GM13976 (cell line): ENCODE results near the gene HSP90AB1.

Experiments used
- DNase-seq: peaks from one replicate; pipeline ENCODE4 v3.0.0; 2012; ENCODE audit warnings: low spot score
- in situ Hi-C: fragments of 300-500 bp; cut with MboI; formaldehyde crosslinking; loops from one replicate; pipeline ENCODE4 v1.12.0; 2022; ENCODE audit warnings: low sequenced_read_pairs, mixed read lengths, inconsistent platforms; ENCODE audit not compliant: unreplicated experiment
- TF ChIP-seq, protein P1 (sequence below): IDR thresholded peaks from 2 replicates; pipeline ENCODE4 v1.5.1; 2012; ENCODE audit warnings: borderline replicate concordance, mild to moderate bottlenecking; ENCODE audit not compliant: insufficient read depth; ENCODE audit errors: extremely low read depth, missing control alignments, control extremely low read depth

HSP90AB1 gene

GRCh38 chr6:44256775-44257024, 9.8 kb downstream of the HSP90AB1 start:
- DNase-seq, result no peak
- TF ChIP-seq, protein P1, sequence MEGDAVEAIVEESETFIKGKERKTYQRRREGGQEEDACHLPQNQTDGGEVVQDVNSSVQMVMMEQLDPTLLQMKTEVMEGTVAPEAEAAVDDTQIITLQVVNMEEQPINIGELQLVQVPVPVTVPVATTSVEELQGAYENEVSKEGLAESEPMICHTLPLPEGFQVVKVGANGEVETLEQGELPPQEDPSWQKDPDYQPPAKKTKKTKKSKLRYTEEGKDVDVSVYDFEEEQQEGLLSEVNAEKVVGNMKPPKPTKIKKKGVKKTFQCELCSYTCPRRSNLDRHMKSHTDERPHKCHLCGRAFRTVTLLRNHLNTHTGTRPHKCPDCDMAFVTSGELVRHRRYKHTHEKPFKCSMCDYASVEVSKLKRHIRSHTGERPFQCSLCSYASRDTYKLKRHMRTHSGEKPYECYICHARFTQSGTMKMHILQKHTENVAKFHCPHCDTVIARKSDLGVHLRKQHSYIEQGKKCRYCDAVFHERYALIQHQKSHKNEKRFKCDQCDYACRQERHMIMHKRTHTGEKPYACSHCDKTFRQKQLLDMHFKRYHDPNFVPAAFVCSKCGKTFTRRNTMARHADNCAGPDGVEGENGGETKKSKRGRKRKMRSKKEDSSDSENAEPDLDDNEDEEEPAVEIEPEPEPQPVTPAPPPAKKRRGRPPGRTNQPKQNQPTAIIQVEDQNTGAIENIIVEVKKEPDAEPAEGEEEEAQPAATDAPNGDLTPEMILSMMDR, result no peak
- in situ Hi-C loops, result no loop called here

- DNase-seq, result peak; percentile 84
- TF ChIP-seq, protein P1, result peak; percentile 84
- in situ Hi-C loops, result no loop called here
Measured at GRCh38 chr6:44257025-44257752, 10.3 kb downstream of the HSP90AB1 start, which contains the start of gene SLC35B2. Gene SLC35B2, minus strand, starts transcription at chr6:44257528. Its CDS starts 118 bp downstream, at chr6:44257410.

GRCh38 chr6:44257753-44258324, 10.9 kb downstream of the HSP90AB1 start:
- in situ Hi-C loops, result no loop called here
- TF ChIP-seq, protein P1, result no peak
- peak; percentile 60 for DNase-seq

- no peak for DNase-seq
- TF ChIP-seq, protein P1, result no peak
- in situ Hi-C loops, result no loop called here
Measured at GRCh38 chr6:44258325-44258863, 11.5 kb downstream of the HSP90AB1 start.

DNA sequence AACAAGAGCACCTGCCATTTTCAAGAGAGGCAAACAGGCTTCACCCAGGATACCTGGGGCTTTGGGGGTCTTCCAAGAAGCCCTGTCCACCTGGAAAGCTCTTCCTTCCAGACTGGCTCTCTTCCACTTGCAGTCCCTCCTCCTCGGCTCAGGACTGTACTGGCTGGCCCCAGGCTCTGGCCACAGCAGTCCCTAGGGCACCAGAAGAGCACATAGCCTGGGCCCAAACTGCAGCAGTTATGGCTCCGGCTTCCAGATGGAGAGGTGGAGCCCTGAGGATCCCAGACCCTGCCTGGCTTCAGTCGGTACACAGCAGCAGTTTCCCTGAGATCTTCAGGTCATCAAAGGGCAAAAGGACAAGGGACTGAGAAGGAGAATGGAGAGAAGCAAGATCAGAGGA, 12.0 kb downstream of the HSP90AB1 start:
- in situ Hi-C loops, result no loop called here
- TF ChIP-seq, protein P1, result no peak
- DNase-seq, result no peak

GRCh38 chr6:44260011-44260410, 13.1 kb downstream of the HSP90AB1 start:
- in situ Hi-C loops, result no loop called here
- TF ChIP-seq, protein P1, result no peak
- DNase-seq, result no peak
